ENCODE data around the gene ACTL7B. TPM values are rescaled to one million over a fixed set of nuclear protein-coding genes. Genes with fewer than 3 reads are reported as not detected.
"Not testable (repeated sequence)": the region's sequence is repeated elsewhere in the genome, so short reads cannot be mapped to it uniquely, and the experiment has no call there.

ACTL7B gene
- total and polyA plus RNA-seq, 4 donors = not detected

GRCh38 chr9:108889649-108890067, 33.9 kb upstream of the ACTL7B start:
- peaks cover 11 to 13% of the 10 kb centered on the region in 2 donors for H3K36me3 ChIP-seq (ENCODE audit: control insufficient read depth in 1 of 2, insufficient read depth in 2 of 2, low read length in 1 of 2)

GRCh38 chr9:108886594-108887271, 30.9 kb upstream of the ACTL7B start:
- ATAC-seq (ENCODE audit: low FRiP score); DNase-seq; intact Hi-C loops (cut with DNase I); H3K4me3 ChIP-seq (ENCODE audit: low read length in 2 of 2); H3K36me3 ChIP-seq (ENCODE audit: control insufficient read depth in 1 of 2, insufficient read depth in 2 of 2, low read length in 1 of 2); H3K27ac ChIP-seq (ENCODE audit: low read depth in 1 of 2, low read length in 2 of 2); H3K27me3 ChIP-seq (ENCODE audit: control insufficient read depth in 1 of 2, insufficient read depth in 2 of 2, low read length in 1 of 2); H3K9me3 ChIP-seq (ENCODE audit: control insufficient read depth, low read length); H3K4me1 ChIP-seq (ENCODE audit: control insufficient read depth in 1 of 2, insufficient read depth in 2 of 2, low read length in 2 of 2): not testable (repeated sequence)
- 76 to 88% methylated on average over 3 of the region's 3 CpGs for WGBS, 2 donors

More at GRCh38 chr9:108889649-108890067, 33.9 kb upstream of the ACTL7B start:
- no peak for DNase-seq
- Histone ChIP-seq H3K27ac (ENCODE audit: low read depth in 1 of 2, low read length in 2 of 2) (no peak overlapping the region), H3K27me3 (ENCODE audit: control insufficient read depth in 1 of 2, insufficient read depth in 2 of 2, low read length in 1 of 2) (no peaks in the 10 kb centered on the region), H3K4me3 (ENCODE audit: low read length in 2 of 2) (no peak overlapping the region), H3K4me1 (ENCODE audit: control insufficient read depth in 1 of 2, insufficient read depth in 2 of 2, low read length in 2 of 2) (peaks cover 0 to 2% of the 10 kb centered on the region in 2 donors), H3K9me3 (ENCODE audit: control insufficient read depth, low read length) (no peaks in the 10 kb centered on the region)
- intact Hi-C loops (cut with DNase I) = no loop called here
- 73 to 76% methylated on average over 4 of the region's 4 CpGs for WGBS, 2 donors
- ATAC-seq (ENCODE audit: low FRiP score) = no peak

- ATAC-seq (ENCODE audit: low FRiP score) = no peak
- H3K36me3 ChIP-seq (ENCODE audit: control insufficient read depth in 1 of 2, insufficient read depth in 2 of 2, low read length in 1 of 2) = peaks cover 4% of the 10 kb centered on the region in 2 donors
- peak overlapping the region in 1 of 2 donors; percentile 40 for H3K27ac ChIP-seq (ENCODE audit: low read depth in 1 of 2, low read length in 2 of 2)
- no peak overlapping the region for H3K4me3 ChIP-seq (ENCODE audit: low read length in 2 of 2)
- DNase-seq = no peak
- H3K9me3 ChIP-seq (ENCODE audit: control insufficient read depth, low read length) = no peaks in the 10 kb centered on the region
- no peaks in the 10 kb centered on the region for H3K27me3 ChIP-seq (ENCODE audit: control insufficient read depth in 1 of 2, insufficient read depth in 2 of 2, low read length in 1 of 2)
- 38% methylated on average over 1 of the region's 1 CpG for WGBS, 2 donors
- intact Hi-C loops (cut with DNase I) = no loop called here
- H3K4me1 ChIP-seq (ENCODE audit: control insufficient read depth in 1 of 2, insufficient read depth in 2 of 2, low read length in 2 of 2) = peaks cover 0 to 2% of the 10 kb centered on the region in 2 donors
Measured at GRCh38 chr9:108885643-108886348, 30.0 kb upstream of the ACTL7B start.

- 89 to 90% methylated on average over 3 of the region's 3 CpGs for WGBS, 2 donors
- peaks cover 4 to 5% of the 10 kb centered on the region in 2 donors for H3K36me3 ChIP-seq (ENCODE audit: control insufficient read depth in 1 of 2, insufficient read depth in 2 of 2, low read length in 1 of 2)
Measured at GRCh38 chr9:108884701-108885100, 28.9 kb upstream of the ACTL7B start.

GRCh38 chr9:108883085-108883484, 27.3 kb upstream of the ACTL7B start:
- Histone ChIP-seq H3K9me3 (ENCODE audit: control insufficient read depth, low read length) (no peaks in the 10 kb centered on the region), H3K27ac (ENCODE audit: low read depth in 1 of 2, low read length in 2 of 2) (no peak overlapping the region), H3K27me3 (ENCODE audit: control insufficient read depth in 1 of 2, insufficient read depth in 2 of 2, low read length in 1 of 2) (no peaks in the 10 kb centered on the region), H3K4me1 (ENCODE audit: control insufficient read depth in 1 of 2, insufficient read depth in 2 of 2, low read length in 2 of 2) (peaks cover 0 to 2% of the 10 kb centered on the region in 2 donors), H3K4me3 (ENCODE audit: low read length in 2 of 2) (no peak overlapping the region), H3K36me3 (ENCODE audit: control insufficient read depth in 1 of 2, insufficient read depth in 2 of 2, low read length in 1 of 2) (peaks cover 7 to 9% of the 10 kb centered on the region in 2 donors)
- WGBS, 2 donors = 97 to 99% methylated on average over 3 of the region's 3 CpGs
- intact Hi-C loops (cut with DNase I) = no loop called here
- DNase-seq = no peak
- ATAC-seq (ENCODE audit: low FRiP score) = no peak

More at GRCh38 chr9:108884701-108885100, 28.9 kb upstream of the ACTL7B start:
- no peak overlapping the region for H3K27ac ChIP-seq (ENCODE audit: low read depth in 1 of 2, low read length in 2 of 2)
- DNase-seq (no peak), ATAC-seq (ENCODE audit: low FRiP score) (no peak)
- no peaks in the 10 kb centered on the region for H3K9me3 ChIP-seq (ENCODE audit: control insufficient read depth, low read length)
- no peak overlapping the region for H3K4me3 ChIP-seq (ENCODE audit: low read length in 2 of 2)
- H3K27me3 ChIP-seq (ENCODE audit: control insufficient read depth in 1 of 2, insufficient read depth in 2 of 2, low read length in 1 of 2) = no peaks in the 10 kb centered on the region
- intact Hi-C loops (cut with DNase I) = no loop called here
- peaks cover 0 to 2% of the 10 kb centered on the region in 2 donors for H3K4me1 ChIP-seq (ENCODE audit: control insufficient read depth in 1 of 2, insufficient read depth in 2 of 2, low read length in 2 of 2)

- Histone ChIP-seq H3K4me1 (ENCODE audit: control insufficient read depth in 1 of 2, insufficient read depth in 2 of 2, low read length in 2 of 2) (peaks cover 0 to 2% of the 10 kb centered on the region in 2 donors), H3K27me3 (ENCODE audit: control insufficient read depth in 1 of 2, insufficient read depth in 2 of 2, low read length in 1 of 2) (no peaks in the 10 kb centered on the region), H3K36me3 (ENCODE audit: control insufficient read depth in 1 of 2, insufficient read depth in 2 of 2, low read length in 1 of 2) (peaks cover 6 to 8% of the 10 kb centered on the region in 2 donors), H3K27ac (ENCODE audit: low read depth in 1 of 2, low read length in 2 of 2) (no peak overlapping the region), H3K9me3 (ENCODE audit: control insufficient read depth, low read length) (no peaks in the 10 kb centered on the region), H3K4me3 (ENCODE audit: low read length in 2 of 2) (no peak overlapping the region)
- 94 to 95% methylated on average over 6 of the region's 6 CpGs for WGBS, 2 donors
- no peak for DNase-seq
- intact Hi-C loops (cut with DNase I) = no loop called here
- ATAC-seq (ENCODE audit: low FRiP score) = no peak
Measured at GRCh38 chr9:108882052-108882888, 26.5 kb upstream of the ACTL7B start.

GRCh38 chr9:108880738-108881316, 25.0 kb upstream of the ACTL7B start:
- 65 to 81% methylated on average over 3 of the region's 3 CpGs for WGBS, 2 donors
- Histone ChIP-seq H3K36me3 (ENCODE audit: control insufficient read depth in 1 of 2, insufficient read depth in 2 of 2, low read length in 1 of 2) (peaks cover 8 to 10% of the 10 kb centered on the region in 2 donors), H3K9me3 (ENCODE audit: control insufficient read depth, low read length) (no peaks in the 10 kb centered on the region), H3K27ac (ENCODE audit: low read depth in 1 of 2, low read length in 2 of 2) (no peak overlapping the region), H3K27me3 (ENCODE audit: control insufficient read depth in 1 of 2, insufficient read depth in 2 of 2, low read length in 1 of 2) (no peaks in the 10 kb centered on the region), H3K4me1 (ENCODE audit: control insufficient read depth in 1 of 2, insufficient read depth in 2 of 2, low read length in 2 of 2) (peaks cover 0 to 2% of the 10 kb centered on the region in 2 donors), H3K4me3 (ENCODE audit: low read length in 2 of 2) (no peak overlapping the region)
- DNase-seq (no peak), ATAC-seq (ENCODE audit: low FRiP score) (no peak)
- intact Hi-C loops (cut with DNase I) = no loop called here

- no peak for ATAC-seq (ENCODE audit: low FRiP score)
- H3K36me3 ChIP-seq (ENCODE audit: control insufficient read depth in 1 of 2, insufficient read depth in 2 of 2, low read length in 1 of 2) = peaks cover 11 to 13% of the 10 kb centered on the region in 2 donors
- intact Hi-C loops (cut with DNase I) = no loop called here
- no peaks in the 10 kb centered on the region for H3K9me3 ChIP-seq (ENCODE audit: control insufficient read depth, low read length)
- no peak overlapping the region for H3K4me3 ChIP-seq (ENCODE audit: low read length in 2 of 2)
- no peaks in the 10 kb centered on the region for H3K27me3 ChIP-seq (ENCODE audit: control insufficient read depth in 1 of 2, insufficient read depth in 2 of 2, low read length in 1 of 2)
- no peak for DNase-seq
- no peaks in the 10 kb centered on the region for H3K4me1 ChIP-seq (ENCODE audit: control insufficient read depth in 1 of 2, insufficient read depth in 2 of 2, low read length in 2 of 2)
- 75 to 94% methylated on average over 2 of the region's 2 CpGs for WGBS, 2 donors
- H3K27ac ChIP-seq (ENCODE audit: low read depth in 1 of 2, low read length in 2 of 2) = no peak overlapping the region
Measured at GRCh38 chr9:108877524-108877923, 21.7 kb upstream of the ACTL7B start.
